HG02610 (cell line): Measurements from ENCODE around the gene GALNT17.
"Not testable (repeated sequence)": the region's sequence is repeated elsewhere in the genome, so short reads cannot be mapped to it uniquely, and the experiment has no call there.

Experiments used
- ATAC-seq: cut with Tn5 transposase; IDR thresholded peaks from one replicate; pipeline ENCODE4 v1.9.1; 2021; ENCODE audit warnings: mild to moderate bottlenecking, moderate library complexity; ENCODE audit not compliant: unreplicated experiment

GALNT17 gene

DNA sequence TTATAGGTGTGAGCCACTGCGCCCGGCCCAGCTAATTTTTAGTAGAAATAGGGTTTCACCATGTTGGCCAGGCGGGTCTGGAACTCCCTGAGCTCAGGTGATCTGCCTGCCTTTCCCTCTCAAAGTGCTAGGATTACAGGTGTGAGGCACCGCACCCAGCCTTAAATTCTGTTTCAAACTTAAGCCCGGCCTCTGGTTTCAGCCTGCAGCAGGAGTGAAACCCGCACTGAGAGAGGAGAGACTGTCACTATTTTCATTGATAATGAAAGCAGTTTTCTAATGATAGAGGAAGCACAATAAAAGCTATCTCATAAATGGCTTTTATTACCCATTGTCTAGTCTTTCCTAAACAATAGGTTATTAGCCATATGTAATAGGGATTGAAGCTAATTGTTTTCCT, 415.5 kb downstream of the GALNT17 start:
- no peak for ATAC-seq

DNA sequence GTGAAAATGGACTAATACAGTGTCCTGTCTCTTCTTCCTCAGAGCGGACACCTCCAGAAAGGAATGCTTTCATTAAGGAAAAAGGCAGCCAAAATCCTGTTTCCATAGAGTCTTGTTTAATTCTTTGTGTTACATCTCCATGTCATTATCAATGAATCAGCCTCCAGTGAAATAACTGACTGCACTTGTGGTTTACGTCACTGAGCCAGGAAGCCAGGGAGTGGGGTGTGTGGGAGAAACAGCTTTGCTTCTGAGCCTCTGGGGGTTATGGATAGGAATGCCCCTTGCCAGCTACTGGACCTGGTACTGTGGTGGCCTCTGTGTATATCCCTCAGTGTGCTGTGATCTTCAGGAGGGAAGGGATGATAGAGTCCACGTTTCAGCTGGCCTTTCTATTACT, 416.8 kb downstream of the GALNT17 start:
- no peak for ATAC-seq

DNA sequence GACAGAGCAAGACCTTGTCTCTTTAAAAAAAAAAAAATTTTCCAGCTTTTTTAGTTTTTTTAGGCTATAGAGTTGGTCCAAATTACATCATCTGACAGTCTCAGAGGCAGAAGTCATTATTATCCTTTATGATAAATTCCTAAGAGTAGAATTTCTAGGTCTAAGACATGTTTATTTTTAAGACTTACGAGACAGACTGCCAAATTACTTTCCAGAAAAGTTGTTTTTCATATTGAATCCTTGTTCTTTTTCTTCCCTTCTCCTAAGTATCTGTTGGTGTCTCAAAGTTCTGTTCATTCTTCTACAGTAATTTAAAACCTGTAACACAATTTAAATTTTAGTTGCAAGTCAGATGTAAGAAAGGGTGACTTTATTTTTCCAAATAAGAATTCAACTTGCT, 421.4 kb downstream of the GALNT17 start:
- no peak for ATAC-seq

DNA sequence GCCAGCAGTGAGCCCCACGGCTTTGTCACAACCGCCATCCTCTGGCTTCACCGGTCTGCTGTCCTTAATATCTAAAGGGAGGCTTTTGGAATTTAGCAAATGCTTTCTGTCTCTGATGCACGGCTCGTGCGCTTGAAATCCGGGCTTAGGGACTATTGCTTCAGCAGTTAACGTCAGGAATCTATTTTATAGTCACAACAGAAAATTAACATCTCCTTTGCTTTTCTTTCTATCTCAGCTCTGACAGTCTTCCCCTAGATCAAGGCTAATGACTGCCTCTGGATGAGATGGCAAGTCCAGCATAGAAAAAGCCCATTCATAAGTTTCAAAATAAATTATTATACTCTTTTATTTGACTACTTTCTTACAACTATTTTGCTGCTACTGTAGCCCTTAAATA, 423.8 kb downstream of the GALNT17 start:
- no peak for ATAC-seq

GRCh38 chr7:71558806-71559613, 427.1 kb downstream of the GALNT17 start:
- ATAC-seq = no peak

DNA sequence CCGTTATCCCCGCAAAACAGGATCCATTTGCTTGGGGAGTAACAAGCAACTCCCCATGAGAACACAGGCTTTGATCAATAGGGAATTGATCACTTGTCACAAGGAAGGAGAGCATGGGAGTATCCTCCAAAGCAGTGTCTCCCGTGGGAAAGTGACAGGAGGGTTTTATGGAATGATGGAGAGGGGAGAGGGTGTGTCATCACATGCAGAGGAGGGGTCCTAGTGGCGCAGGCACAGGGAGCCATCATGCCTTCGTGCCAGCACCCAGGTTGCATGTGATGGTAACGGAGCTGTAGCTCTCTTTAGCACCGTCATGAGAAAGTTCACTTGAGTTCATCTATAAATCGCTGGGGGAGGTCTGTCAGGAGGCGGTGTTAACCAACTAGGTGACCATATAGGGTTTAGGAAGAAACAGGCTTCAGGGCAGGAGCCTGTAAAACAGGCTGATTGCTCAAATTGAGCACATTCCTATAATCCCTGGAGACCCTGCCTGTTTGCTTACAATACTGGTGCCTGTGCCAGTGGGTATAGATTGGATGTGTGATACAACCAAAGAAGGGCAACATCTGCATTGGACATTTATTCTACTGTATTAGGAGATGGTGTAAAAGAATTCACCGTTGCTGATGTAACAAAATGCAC, 428.5 kb downstream of the GALNT17 start:
- ATAC-seq = no peak

DNA sequence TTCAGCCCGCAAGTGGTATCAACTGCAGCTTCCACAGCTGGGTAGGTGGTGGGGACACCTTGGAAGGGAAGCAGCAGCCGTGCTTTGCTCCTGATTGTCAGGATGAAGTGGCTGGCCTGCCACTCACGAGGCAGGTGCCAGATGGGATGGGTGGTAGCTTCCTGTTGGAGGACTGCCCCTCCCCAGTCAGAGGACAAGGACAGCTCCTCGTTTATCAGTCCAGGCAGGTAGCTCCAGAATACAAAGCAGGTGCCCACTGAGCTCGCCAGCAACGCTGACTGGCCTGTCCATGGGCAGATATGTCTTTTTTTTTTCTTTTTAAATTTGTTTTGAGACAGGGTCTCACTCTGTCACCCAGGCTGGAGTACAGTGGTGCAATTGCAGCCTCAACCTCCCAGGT, 431.3 kb downstream of the GALNT17 start:
- ATAC-seq = no peak

GRCh38 chr7:71566376-71566775, 434.4 kb downstream of the GALNT17 start:
- no peak for ATAC-seq

- ATAC-seq = no peak
Measured at GRCh38 chr7:71566991-71567390, 435.0 kb downstream of the GALNT17 start.

GRCh38 chr7:71574153-71574860, 442.4 kb downstream of the GALNT17 start:
- ATAC-seq = no peak

GRCh38 chr7:71580027-71580426, 448.1 kb downstream of the GALNT17 start:
- ATAC-seq = no peak

- ATAC-seq = no peak
Measured at GRCh38 chr7:71584256-71584655, 452.3 kb downstream of the GALNT17 start.

- no peak for ATAC-seq
Measured at GRCh38 chr7:71591876-71592275, 459.9 kb downstream of the GALNT17 start.

DNA sequence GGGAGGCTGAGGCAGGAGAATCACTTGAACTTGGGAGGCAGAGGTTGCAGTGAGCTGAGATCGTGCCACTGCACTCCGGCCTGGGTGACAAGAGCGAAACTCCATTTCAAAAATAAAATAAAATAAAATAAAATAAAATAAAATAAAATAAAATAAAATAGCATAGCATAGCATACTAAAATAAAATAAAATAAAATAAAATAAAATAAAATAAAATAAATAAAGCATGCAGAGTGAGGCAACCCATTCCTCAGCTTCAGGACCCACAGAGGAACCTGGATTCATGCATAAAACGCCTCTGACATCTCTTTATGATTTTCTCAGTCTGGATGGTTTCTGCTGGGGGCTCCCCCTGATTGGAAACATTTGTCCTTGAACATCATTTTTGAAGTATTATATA, 460.4 kb downstream of the GALNT17 start:
- not testable (repeated sequence) for ATAC-seq

DNA sequence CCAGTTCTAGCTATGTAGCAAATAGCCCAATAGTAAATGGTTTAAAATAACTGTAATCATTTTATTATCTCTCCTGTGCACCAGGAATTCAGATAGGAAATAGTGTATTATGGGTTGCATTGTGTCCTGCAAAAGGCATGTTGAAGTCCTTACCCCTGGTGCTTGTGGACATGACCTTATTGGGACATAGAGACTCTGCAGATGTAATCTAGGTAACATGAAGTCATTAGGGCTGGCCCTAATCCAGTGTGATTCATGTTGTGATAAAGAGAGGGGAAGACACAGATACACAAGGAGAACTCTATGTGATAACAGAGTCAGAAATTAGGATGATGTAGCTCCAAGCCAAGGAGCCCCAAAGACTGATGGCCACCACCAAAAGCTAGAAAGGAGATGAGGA, 462.8 kb downstream of the GALNT17 start:
- ATAC-seq = no peak

- no peak for ATAC-seq
Measured at GRCh38 chr7:71595176-71595575, 463.2 kb downstream of the GALNT17 start.

GRCh38 chr7:71598553-71598952, 466.6 kb downstream of the GALNT17 start:
- ATAC-seq = no peak

- ATAC-seq = no peak
Measured at GRCh38 chr7:71601851-71602250, 469.9 kb downstream of the GALNT17 start.

DNA sequence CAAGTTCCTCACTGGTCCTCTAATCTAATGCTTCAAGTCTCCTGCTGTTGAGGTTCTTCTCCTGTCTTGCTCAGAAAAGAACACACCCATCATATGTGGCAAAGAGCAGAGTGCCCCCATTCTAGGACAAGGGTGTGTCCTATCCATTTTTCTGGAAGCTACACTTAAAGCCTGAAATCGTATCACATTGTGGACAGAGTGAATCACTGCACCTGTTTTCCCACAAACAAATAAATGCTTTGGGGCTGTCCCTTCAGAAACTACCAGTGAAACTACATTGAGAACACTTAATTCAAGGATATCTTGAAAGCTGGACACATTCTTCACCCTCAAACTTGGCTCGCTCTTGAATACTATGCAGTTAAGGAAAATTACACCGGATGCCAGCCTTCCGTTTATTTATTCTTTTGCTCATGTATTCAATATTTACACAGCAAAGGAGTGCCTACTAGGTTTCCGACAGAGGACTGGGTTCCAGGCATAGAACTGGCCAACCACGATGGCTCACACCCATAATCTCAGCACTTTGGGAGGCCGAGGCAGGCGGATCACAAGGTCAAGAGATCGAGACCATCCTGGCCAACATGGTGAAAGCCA, 473.0 kb downstream of the GALNT17 start:
- no peak for ATAC-seq

DNA sequence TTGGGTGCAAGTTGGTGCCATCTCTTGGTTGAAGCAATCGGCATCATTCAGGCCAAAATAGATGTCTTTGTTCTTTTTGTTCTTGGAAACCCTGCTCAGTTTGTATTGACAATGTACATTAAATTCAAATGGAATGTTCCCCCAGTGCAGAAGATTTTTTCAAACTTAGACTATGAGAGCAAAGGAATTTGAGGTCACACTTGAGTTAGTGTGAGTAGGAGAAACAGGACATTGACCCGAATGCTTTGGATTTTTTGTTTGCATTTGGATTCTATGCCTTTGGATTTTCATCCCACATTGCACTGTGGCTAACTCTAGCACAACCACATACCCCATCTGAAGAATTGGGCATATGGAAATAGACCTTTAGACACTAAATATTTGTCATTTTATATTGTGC, 480.0 kb downstream of the GALNT17 start:
- no peak for ATAC-seq

DNA sequence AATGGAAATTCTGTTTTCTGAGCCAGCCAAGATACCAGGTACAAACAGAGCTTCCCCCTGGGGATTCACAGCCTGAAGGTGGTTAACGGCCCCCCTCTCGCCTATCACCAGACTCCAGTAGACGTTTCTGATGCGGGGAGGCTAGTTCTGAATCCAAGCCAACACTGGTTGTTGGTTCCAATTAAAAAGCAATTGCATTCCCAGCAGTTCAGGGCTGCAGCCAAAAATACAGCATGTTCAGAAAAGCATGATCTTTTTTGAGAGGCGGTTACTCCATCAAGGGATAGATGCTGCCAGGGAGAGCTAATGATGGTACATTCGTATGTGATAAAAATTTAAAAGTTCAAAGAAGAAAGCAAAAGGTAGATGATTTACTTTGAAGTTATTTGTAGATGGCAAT, 481.0 kb downstream of the GALNT17 start:
- ATAC-seq = no peak

DNA sequence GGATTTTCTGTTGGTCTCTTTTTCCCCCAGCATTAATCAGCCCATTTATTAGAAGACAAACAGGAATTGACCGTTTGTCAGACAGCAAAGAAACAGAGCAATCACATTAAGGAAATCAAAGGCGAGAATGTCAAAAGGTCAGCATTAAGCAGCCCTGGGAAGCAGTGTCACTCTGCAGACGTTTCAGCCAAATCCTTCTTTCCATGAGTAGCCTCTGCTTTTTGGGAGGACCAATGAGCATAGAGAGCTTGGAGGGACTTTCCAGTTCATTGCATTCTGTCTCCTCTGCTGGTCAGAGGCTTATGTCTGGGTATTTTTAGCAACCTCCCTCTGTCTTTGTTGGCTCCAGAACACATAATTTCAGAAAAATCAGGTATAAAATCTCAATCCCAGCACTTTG, 481.4 kb downstream of the GALNT17 start:
- no peak for ATAC-seq
